HG03097 (cell line): Measurements from ENCODE around the gene TMCO2.
A peak's percentile ranks its signal among the peaks of the same experiment; 100 is the strongest.

ENCODE experiments used
- ATAC-seq: cut with Tn5 transposase; IDR thresholded peaks from one replicate; pipeline ENCODE4 v1.9.1; 2021; ENCODE audit not compliant: unreplicated experiment, low FRiP score

Gene TMCO2

GRCh38 chr1:40257313-40257687 is 9.6 kb downstream of the TMCO2 start:
- ATAC-seq, result peak; percentile 5

GRCh38 chr1:40257688-40258444 is 10.1 kb downstream of the TMCO2 start, which contains the start of gene ZMPSTE24:
Gene ZMPSTE24, plus strand, starts transcription at chr1:40258236. Its CDS starts 36 bp downstream, at chr1:40258272.
- peak; percentile 84 for ATAC-seq

GRCh38 chr1:40258445-40258769 is 10.7 kb downstream of the TMCO2 start:
- no peak for ATAC-seq

- no peak for ATAC-seq
Measured at GRCh38 chr1:40264354-40264781, 16.6 kb downstream of the TMCO2 start.

DNA sequence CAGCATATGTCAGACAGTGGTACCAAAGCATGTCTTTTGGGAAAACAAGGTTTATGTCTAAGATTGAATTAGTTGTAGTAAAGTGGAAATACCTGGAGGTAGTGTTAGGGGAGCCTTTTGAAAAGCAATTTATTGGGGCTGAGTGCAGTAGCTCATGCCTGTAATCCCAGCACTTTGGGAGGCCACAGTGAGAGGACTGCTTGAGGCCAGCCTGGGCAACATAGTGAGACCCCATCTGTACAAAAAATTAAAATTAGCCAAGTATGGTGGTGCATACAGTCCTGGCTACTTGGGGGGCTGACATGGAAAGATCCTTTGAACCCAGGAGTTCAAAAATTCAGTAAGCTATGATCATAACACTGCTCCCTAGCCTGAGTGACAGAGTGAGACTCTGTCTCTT is 17.6 kb downstream of the TMCO2 start:
- no peak for ATAC-seq

GRCh38 chr1:40265919-40266318 is 18.2 kb downstream of the TMCO2 start:
- no peak for ATAC-seq

DNA sequence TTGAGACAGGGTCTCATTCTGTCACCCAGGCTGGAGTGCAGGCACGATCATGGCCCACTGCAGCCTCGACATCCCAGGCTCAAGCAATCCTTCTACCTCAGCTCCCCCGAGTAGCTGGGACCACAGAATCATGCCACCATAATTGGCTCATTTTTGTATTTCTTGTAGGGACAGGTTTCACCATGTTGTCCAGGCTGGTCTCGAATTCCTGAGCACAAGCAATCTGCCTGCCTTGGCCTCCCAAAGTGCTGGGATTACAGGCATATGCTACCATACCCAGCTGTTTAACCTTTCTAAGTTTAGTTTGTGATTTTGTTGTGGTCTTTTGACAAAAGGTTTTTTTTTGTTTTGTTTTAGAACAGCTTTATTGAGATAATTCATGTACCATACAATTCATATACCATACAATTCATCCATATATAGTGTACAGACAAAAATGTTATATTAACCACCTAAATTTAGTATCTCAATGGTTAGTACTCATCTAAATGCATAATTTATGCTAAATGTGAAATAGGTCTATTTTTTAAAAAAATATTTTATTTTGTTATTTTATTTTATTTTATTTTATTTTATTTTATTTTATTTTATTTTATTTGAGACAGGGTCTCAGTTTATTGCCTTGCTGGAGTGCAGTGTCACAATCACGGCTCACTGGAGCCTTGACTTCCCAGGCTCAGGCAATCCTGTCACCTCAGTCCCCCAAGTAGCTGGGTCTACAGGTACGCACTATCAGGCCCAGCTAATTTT is 19.2 kb downstream of the TMCO2 start:
- ATAC-seq, result no peak

GRCh38 chr1:40267767-40268187 is 20.0 kb downstream of the TMCO2 start:
- ATAC-seq, result no peak

DNA sequence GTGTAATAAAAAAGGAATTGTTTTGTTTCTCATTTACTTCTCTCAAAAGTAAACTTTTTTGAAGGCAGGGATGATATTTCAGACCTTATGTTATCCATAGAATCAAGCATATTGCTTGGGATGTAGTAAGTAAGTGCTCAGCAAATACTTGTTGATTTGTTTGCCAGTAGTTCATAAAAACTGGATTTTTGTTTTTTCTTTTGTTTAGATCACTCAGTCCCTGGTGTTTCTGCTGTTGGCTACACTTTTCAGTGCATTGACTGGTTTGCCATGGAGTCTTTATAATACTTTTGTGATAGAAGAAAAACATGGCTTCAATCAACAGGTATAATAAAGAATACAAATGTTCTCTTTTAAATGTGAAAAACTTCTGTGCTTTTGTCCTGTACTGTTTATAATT is 20.5 kb downstream of the TMCO2 start:
- ATAC-seq, result no peak

- ATAC-seq, result no peak
Measured at GRCh38 chr1:40270152-40270834, 22.6 kb downstream of the TMCO2 start.

DNA sequence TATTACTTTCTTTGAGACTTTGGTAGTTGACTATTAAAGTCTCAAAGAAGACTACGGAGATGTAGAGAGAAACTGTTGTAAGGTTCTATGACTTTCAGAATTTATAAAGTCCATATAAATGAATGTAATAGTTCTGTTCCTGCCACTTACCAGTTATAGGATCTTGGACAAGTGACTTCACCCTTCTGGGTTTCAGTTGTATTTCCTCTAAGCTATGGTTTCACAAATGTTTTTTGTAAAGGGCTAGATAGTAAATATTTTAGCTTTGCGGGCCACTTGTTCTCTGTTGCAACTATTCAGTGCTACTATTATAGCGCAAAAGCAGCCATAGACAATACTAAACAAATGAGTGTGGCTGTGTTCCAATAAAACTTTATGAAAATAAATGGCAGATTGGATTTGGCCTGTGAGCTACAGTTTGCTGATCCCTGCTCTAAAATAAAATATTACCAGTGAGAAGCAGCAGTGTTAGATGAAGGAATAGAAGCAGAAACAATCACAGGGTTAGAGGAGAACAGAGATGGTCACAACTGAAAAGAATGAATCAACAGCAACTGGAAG is 25.0 kb downstream of the TMCO2 start:
- ATAC-seq, result no peak

DNA sequence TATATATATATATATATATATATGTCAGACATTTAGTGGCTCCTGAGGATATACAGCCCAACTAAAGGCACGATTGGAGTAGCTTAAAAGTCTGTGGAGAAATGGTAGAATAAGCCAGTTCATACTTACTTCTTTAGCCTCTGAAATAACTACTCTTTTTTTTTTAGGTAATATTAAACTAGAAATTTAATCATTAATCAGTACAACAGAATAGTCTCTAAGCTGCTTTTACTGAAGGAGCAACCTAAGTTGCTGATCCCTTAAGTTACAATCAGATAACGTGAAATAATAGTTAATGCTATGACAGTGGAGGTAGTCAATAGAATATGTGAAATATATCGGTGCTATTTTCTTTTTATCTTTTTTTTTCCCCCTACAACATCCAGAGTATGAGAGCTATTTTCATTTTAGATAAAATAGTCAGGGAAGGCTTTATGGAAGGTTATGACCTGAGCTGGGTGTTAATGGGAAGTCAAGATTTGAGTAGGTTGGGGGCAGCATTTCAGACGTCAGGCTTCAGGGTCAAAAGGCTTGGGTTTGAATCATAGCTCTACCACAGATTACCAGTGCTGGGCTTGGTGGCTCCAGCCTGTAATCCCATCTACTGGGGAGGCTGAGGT is 25.9 kb downstream of the TMCO2 start:
- ATAC-seq, result no peak

- no peak for ATAC-seq
Measured at GRCh38 chr1:40274331-40274730, 26.6 kb downstream of the TMCO2 start.

GRCh38 chr1:40276122-40276521 is 28.4 kb downstream of the TMCO2 start:
- ATAC-seq, result no peak

DNA sequence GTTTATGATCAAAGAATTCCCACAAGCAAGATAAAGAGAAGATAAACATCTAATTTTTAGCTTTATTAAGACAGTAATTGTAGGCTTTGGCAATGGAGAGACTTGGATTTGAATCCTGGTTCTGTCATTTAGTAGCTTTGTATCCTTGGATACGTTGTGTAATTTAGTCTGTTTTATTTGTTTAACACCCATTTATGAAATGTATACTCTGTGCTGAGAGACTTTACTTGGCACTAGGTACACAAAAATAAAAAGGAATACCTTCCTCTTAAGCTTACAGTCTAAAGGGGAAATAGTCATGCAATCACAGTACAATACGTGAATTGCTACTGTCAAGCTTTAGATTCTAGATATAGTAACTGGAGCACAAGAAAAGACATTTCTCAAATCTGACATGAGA is 34.1 kb downstream of the TMCO2 start:
- ATAC-seq, result no peak

DNA sequence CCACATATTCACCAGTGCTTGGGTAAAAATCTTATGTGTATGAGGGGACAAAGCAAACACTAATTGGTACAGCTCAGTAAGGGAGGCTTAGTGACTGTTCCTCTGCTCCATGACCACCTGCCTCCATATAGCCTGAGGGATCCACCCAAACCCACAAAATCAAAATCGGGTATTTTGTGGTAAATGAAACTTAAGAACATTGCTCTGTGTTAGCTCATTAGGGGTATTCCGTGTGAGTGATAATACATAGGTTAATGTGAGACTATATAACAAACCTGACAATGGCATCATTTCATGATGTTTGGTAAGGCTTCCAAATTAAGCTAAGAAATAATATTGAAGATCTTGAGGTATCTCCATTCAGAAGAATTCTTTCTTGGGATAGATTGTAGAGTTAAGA is 43.6 kb downstream of the TMCO2 start:
- ATAC-seq, result no peak

GRCh38 chr1:40299366-40300248 is 51.9 kb downstream of the TMCO2 start:
- ATAC-seq, result no peak

DNA sequence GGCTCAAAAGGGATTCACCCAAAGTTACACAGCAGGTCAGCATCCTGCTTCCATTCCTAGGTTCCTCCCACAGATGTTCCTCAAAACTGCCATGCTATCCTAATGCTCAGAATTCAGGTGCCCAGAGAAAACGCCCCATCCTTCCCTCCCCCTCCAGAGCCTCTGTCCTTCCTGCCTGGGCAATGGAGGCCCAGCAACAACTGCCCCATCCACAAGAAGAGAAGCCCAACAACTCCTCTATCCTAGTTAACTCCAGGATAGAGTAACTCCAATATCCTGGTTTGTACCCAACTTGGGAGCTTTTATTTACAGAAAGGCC is 52.5 kb downstream of the TMCO2 start:
- ATAC-seq, result no peak

DNA sequence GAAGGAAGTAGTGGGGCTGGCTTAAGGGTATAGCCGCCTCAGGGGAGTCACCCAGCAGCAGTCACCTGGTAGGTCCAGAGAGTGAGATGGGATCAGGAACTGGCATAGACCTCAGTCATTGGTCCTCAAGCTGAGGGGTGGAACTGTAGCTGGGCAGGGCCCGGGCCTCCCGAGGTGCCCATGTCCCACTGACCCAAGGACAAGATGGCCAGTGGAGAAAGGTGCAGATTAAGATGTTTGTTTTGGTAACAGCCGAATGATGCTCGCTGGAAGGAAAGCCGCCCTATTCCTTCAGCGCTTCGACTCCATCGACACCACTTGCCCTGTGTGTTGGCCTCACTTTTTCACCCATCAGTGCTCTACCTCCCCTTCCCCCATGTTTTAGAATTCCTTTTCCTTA is 52.9 kb downstream of the TMCO2 start:
- no peak for ATAC-seq

GRCh38 chr1:40301066-40301465 is 53.3 kb downstream of the TMCO2 start:
- ATAC-seq, result no peak
